Activated CD8-positive, alpha-beta memory T cell treated with anti-CD3 and anti-CD28 coated beads for 1 hour (primary cell): ENCODE data around the gene NELFB.

ENCODE experiments used
- DNase-seq, 2 donors: peaks; one replicate each; pipeline ENCODE4 v3.0.0-alpha.2; 2020; ENCODE audit warnings: low read depth in 1 of 2; ENCODE audit errors: extremely low read depth in 1 of 2

Gene NELFB

DNA sequence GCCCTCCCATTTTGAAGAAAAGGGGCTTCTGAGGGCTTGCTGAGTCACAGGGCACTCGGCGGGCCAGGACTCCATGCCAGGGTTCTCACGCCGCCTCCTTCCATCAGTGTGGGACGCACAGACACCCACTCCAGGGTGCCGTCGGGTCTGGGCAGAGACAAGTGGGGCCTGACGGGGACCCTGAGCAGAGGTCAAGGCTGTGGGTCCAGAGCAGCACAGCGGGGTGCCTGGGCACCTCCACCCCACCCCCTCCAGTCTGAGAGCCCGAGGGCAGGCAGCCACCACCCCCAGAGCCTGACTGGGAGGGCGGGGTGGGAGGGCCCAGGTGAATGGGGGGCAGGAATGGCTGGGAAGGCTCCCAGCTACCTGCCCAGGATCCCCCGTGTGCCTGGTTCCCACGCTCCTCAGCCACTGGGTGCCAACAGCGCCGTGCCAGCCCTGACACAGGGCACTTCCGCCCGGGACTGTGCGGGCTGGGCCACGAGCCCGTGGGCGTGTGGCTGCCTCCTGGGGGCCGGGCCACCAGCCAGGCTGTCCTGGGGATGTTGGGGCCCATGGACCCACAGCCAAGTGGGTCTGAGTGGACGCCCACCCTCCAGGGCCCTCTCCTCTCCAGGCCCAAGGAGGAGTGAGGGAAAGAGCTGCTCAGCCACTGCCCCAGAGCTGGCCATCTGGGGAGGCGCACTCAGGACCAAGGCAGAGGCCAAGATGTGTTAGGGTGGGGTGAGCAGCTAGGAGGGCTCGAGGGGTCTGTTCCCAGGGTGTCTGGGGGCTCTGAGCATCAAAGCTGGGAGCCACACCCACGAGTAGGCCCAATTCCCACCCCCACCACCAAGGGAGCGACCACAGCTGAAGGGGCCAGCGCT lies 57.1 kb downstream of the NELFB start:
- no peak for DNase-seq

DNA sequence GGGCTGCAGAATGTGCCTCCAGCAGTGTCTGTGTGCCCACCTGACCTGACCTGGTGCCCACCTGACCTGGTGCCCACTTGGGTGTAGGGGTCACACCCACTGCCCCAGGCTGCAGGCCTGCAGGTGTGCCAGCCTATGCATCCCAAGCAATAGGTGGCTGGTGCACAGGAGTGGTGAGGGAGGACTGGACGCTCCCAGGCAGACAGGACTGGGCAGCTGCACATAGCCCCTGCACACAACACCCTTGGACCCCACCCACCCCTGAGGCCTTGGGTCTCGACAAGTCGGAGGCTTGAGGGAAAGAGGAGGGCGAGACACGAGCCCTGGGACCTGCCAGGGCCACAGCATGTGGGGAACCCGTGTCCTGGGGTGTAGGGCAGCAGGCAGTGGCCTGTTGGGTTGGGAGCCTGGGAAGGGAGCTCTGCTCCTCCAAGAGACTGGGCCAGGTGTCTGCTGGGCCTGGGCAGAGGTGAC lies 57.8 kb downstream of the NELFB start:
- DNase-seq, result no peak

DNA sequence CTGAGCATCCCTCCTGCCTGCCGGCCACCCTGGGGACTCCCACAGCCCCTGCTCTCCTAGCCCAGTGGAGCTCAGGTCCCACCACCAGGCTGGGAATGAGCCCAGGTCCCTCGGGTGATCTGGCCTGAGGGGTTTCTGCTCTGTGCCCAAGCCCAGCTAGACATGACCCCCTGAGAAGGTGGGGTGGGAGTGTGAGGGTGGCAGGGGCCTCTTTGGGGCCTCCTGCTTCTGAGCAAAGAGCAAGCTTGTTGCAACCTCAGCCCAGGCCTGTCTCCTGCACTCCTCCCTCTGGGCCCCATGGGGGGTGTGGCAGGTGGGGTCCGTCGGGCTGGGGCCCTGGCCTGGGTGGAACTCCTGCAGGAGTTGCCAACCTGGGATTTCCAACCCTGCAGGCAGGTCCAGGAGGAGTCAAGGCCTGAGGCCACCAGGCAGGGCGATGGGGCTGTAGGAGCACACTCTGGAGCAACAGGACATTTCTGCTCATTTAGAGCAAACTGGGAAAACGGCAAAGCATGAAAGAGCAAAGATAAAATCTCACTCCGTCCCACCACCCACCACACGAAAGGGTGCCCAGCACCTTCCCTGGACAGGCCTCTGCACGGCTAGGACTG lies 58.3 kb downstream of the NELFB start:
- DNase-seq, result no peak

DNA sequence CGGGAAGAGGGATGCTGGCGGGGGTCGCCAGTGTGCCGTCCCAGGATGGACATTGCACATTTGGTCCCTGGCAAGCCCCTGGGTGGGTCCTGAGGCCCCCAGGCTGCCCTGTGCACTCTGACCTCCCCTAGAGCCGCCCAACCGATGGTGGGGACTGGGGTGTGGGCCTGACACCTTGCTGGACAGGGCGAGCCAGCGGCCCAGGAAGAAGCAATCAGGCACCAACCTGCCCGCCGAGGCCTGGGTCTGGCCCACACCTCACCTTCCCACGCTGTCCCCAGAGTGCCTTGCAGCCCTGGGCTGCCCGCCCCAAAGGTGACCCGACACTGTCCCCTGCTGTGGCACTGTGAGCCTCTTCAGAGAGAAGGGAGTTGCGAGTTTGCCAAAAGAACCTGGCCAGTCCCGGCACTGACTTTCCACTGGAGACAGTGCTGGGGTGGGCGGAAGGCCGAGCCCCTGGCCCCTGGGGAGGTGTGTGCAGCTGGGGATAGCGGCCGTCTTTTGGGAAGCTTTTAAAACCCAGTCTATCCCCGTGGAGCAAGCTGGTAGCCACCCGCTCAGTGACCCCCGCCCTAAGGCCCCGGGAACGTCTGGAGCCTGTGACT lies 58.9 kb downstream of the NELFB start:
- DNase-seq, result no peak

DNA sequence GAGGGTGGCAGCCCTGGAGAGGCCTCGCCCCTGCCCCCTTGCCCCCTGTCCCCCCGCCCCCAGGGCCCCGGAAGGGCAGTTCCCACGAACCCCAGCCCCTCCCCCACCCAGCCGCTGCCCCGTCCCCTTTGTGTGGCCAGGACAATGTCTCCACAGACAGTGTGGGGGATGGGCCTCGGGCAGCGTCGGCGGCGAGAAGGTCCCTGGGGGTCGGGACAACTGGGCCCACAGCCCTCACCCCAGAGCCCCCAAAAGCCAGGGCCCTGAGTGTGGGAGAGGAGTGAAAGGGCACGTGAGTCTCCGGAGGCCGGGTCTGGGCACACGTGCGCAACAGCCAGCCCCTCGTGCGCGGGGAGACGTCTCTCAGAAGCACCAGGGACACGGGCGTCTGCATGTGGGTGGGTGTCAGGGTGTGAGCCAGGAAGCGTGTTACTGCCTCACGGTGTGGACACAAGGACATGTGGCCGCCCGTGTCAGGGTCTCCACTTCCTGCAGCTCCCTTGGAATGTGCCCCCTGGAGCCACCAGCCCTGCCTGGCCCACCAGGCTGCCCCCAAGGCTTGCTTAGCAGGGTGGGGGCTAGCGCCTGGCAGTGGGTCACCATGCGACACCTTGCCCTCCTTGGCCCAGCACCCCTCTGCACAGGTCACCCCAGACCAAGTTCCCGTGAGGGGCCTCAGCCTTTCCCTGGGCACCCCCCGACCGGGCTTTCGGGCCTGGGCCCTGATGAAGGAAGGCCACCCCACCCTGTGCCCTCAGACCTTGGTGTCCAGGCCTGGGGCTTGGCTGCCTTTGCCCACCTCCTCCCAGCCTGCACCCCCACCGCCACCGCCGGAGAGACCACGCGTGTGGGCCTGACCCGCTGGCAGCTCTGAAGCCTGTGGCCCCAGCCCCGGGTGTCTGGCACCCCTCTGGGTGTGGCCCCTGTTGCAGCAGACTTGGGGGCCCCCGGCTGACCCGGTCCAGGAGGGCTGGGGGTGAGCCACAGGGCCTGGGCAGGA lies 59.7 kb downstream of the NELFB start:
- DNase-seq, result no peak

DNA sequence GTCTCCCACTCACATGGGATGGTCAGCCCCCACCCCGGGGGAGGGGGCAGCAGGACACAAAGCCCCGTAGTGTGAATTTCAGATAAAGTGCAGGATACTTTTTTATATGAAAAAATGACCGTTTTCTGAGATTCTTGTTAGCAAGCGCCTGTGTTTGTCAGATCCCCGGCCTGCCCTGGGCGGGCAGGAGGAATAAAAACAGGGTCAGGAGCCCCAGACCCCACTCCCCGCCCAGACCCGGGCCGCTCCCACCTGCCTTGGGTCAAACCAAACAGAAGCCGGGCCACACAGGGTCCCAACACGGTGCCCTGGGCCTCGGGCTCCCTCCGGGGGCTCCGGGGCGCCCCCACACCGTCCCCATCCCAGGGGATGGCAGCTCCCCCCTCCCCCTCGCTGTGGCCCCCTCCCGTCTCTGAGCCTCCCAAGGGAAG lies 60.5 kb downstream of the NELFB start:
- no peak for DNase-seq

DNA sequence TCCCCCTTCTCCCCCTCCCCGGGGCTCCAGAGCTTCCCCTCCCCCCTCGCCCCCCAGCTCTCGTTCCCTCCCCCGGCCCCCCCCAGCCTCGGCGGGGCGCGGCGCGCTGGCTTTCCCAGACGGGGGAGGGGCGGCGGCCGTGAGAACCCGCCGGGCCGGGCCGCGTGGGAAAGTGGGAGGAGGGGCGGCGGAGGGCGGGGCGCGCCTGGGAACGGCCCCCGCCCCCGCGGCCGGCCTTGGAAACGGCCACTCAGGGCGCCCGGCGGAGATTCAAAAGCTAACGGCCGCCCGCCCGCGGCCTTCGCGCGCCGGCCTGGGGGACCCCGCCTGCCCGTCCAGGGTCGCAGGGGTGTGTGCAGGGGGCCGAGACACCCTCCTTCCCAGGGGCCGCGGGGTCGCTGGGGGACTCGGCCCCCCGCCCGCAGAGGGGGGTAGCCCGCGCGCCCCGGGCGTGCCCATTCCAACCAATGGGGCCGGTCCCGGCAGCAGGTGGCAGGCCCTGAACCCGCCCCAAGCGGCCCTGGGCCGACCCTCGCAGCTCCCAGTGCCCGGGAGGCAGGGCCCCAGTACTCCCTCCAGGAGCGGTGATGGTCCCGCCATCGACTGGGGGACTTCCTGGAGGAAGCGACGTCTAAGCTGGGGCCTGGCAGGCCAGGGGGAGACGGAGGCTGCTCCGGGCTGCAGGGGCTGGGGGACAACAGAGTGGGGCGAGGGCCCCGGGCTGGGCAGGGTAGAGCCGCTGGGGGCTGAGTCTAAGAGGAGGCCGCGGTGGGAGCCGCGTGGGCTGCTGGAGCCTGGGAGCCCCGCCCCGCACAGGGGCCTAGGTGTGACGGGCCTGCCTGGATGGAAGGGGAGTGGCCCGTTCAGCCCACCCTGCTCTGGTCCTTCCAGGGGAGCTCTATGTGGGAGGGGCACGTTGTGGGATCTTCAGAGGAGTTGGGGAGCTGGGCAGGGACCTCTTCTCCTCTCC lies 61.2 kb downstream of the NELFB start:
- DNase-seq, result no peak

DNA sequence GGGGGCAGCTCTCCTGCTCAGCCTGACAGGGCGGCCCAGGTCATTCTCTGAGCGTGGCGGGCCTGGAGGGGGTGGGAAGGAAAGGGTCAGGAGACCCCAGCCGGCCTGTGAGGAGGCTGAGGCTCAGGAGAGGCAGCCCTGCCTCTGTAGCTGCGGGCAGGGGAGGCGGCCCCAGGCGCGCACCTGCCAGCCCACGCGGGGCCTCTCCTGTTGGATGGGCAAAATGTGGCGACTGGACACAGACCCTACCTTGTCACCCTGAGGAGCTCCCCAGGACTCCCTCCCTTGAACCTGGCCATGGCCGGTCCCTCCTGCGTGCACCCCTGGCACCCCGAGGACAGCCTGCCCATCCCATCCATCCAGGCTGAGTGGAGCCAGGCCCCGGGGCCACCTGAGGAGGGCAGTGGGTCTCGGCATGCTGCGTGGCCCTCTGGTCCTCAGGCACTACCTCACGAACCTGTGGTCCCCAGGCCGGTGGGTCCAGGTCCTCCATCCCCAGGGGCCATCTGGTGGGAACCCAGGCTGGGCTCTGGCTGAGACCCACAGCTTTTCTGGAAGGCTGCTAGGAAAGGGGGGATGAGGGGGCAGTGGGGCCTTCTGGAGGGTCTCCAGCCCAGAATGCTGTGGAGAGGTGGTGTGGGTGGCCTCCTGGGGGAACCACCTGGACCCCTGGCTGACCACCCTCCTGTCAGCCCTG lies 62.0 kb downstream of the NELFB start:
- no peak for DNase-seq

DNA sequence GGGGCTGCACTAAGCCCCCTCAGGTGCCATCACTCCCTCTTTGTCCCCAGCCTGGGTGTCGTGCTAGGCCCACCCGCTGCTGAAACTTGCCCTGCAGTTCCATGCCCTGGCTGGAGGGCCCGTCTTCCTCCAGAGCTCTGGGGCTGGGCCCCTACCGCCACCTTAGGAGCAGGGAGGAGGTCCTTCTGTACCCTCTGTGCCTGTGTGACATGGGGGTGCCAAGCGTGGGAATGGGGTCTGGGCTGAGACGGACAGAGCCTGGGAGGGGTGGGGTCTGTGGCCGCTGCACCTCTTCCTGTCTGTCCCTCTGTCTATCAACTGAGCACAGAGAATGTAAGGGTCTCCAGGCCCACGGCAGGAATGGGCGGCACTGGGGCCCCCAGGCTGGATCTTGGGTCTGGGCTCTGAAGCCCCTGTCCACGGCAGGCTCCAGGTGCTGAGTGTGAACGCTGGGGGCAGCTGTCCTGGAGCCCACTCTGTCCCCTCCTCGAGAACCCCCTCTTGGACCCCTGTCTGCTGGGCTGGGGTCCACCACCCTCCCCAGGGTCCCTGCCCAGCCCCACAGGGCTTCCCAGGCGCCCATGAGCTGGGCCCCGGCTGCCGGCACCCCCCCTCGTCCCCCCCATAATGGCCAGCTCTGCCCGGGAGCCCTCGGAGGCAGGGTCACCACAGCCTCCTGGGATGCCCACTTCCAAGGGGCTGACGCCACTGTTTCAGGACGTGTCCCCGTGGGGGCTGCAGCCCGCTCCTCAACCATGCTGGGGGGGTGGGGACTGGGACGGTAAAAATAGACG lies 62.8 kb downstream of the NELFB start:
- no peak for DNase-seq

DNA sequence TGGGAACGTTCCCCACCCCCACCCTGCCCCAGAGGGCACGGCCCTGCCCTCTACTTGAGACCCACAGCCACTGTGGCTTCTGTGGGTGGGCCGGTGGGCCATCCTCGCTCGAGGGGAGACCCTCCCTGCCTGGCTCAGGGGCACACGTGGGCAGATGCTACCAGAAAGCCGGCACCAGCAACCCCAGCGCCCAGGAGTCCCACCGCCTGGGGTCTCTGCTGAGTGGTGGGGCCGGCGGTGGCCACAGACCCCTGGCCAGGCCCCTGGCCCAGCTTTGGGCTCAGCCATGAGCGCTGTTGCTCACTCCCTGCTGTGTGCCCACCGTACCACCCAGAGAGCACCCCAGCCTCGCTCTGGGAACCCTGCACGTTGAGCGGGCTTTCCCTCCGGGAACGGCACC lies 63.5 kb downstream of the NELFB start:
- no peak for DNase-seq

DNA sequence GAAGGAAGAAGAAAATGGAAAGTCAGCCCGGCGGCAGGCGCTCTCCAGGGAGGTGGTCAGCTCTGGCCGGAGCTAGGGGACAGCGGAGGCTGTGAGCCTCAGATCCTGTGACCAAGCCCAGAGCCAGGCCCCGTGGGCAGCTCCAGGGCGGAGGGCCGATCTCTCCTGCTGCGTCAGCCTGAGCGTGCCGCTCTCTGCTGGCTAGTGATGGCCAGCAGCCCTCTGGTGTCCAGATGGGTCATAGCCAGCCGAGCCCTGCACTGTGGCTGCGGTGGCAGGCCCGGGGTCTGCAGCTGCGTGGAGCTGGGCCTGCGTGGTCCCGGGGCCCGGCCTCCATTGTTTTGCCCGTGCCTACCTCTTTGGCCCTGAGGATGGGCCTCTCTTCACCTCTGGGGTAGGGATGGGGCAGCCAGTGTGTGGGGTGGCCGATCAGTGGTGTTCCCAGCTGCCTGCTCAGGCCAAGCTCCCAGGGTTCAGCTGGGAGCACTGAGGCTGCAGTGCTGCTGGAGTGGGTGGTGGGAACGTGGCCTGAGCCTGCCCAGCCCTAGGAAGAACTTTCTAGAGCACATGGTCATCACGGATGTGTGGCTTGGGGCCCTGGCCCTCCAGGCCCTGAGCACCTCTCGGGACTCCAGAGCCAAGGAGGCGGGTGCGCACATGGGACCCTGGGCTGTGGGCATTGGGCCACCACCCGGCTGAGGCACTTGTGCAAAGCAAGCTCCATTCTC lies 64.0 kb downstream of the NELFB start:
- DNase-seq, result no peak

DNA sequence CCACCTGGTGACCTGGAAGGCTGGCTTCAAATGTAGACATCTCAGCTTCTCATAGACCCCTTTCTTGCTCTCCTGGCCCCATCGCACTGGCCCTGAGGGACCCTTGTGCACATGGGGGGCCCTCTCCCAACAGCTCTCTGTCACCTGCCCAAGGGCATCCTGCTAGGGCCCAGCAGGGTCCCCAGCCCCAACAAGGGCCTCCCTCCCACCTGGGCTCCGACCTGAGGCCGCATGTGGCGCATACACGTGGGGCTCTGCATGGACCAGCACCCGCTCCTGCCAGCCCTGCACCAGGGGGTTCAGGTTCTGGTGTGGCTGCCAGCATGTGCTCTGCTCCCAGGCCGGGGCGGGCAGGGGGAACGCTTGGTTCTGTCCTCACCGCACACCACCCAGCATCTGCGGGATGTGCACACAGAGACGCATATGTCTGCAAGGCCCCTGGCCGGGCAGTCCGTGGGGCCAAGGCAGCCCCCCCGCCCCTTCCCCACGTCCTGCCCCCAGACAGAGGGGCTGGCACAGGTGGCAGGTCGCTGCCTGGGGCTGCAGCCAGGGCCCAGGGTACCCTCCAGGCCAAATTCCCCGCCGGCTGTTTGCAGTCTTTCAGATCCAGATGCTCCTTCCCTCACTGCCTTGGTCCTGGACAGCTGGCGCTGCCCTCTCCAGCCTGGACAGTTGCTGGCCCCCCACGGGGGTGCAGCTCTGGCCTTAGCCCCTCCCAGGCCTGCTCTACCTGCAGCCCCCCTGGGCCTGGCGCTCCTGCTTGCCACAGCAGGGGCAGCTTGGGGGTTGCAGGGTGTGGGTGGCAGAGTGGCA lies 64.8 kb downstream of the NELFB start:
- no peak for DNase-seq

DNA sequence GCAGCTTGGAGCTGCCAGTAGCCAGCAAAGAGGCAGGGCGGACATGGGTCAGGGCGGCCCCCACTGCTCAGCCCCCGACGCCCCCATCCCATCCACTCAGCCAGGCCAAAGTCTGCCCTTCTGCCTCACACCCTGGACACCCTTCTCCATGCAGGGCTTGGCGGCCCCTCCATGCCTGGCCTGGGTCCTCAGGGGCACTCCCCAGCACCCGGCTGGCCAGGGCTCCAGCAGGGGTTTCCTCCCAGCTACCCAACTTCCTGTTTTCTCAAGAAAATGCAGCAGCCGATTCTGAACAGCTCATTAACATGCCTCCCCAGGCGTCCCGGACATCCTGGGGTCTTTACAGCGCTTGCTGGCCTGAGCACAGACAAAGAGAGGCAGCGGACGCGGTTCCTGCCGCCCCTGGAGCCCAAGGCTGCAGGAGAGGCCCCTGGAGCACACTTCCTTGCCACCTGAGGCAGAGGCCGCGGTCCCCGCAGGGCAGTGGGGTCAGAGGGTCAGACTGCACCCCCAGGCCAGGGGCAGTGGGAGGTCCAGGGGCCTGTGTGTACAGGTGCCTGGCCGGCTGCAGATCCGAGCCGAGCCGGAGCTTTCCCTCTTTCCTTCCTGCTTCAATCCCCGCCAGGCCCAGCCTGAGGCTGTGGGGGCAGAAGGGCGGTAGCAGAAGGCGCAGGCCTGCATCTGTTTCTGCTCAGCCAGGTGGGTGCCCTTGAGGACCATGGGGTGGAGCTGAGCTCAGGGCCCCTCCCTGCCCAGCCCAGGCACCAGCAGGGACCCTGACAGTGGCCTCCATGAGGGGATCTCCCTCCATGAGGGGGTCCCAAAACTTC lies 65.6 kb downstream of the NELFB start:
- no peak for DNase-seq

DNA sequence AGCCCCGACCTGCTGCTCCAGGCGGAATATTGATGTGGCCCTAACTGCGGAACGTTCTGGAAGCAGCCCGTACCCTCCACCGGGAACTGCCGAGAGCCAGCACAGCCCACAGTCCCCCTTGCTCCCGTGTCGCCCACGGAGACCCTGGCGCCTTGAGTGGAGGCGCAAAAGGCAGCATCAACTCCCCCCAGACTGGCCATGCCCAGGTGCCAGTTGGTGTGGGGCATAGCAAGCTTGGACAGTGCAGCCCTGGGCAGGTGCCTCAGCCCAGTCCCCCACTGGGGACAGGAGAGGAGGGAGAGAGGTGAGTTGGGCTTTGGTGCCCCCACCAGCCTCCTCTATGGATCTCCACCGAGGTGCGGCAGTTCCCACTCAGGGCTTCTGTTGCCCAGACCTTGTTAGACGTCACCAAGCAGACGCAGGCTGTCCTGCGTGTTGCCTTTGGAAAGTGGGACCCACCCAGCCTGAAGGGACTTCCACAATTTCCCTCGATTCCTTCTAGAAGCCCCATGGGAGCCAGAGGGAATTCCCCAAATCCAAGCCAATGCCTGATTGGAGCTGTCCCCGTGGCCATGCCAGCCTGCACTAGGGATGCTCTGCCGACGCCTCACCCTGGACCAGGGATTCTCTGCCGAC lies 66.7 kb downstream of the NELFB start:
- DNase-seq, result no peak
